ENCODE results near the gene FAM216B.
"Not testable (repeated sequence)": the region's sequence is repeated elsewhere in the genome, so short reads cannot be mapped to it uniquely, and the experiment has no call there.

Gene FAM216B

GRCh38 chr13:42786715-42787114 is 5.3 kb downstream of the FAM216B start:
- no peak for DNase-seq (ENCODE audit: low read depth)

GRCh38 chr13:42788601-42789000 is 7.2 kb downstream of the FAM216B start:
- no peak for DNase-seq (ENCODE audit: low read depth)

- DNase-seq (ENCODE audit: low read depth) = no peak
Measured at GRCh38 chr13:42792154-42792553, 10.8 kb downstream of the FAM216B start.

GRCh38 chr13:42794577-42795275 is 13.3 kb downstream of the FAM216B start:
- DNase-seq (ENCODE audit: low read depth) = no peak

GRCh38 chr13:42795666-42796065 is 14.3 kb downstream of the FAM216B start:
- DNase-seq (ENCODE audit: low read depth) = no peak

- DNase-seq (ENCODE audit: low read depth) = no peak
Measured at GRCh38 chr13:42796747-42797356, 15.5 kb downstream of the FAM216B start.

GRCh38 chr13:42798118-42798517 is 16.7 kb downstream of the FAM216B start:
- DNase-seq (ENCODE audit: low read depth) = no peak

- DNase-seq (ENCODE audit: low read depth) = no peak
Measured at GRCh38 chr13:42800109-42800643, 18.8 kb downstream of the FAM216B start.

- DNase-seq (ENCODE audit: low read depth) = no peak
Measured at GRCh38 chr13:42803563-42804204, 22.3 kb downstream of the FAM216B start.

- no peak for DNase-seq (ENCODE audit: low read depth)
Measured at GRCh38 chr13:42804244-42804874, 23.0 kb downstream of the FAM216B start.

- DNase-seq (ENCODE audit: low read depth) = no peak
Measured at GRCh38 chr13:42807241-42807640, 25.9 kb downstream of the FAM216B start.

- DNase-seq (ENCODE audit: low read depth) = no peak
Measured at GRCh38 chr13:42807866-42808265, 26.5 kb downstream of the FAM216B start.

GRCh38 chr13:42808341-42808940 is 27.1 kb downstream of the FAM216B start:
- no peak for DNase-seq (ENCODE audit: low read depth)

- DNase-seq (ENCODE audit: low read depth) = no peak
Measured at GRCh38 chr13:42812316-42812715, 30.9 kb downstream of the FAM216B start.

GRCh38 chr13:42814868-42815267 is 33.5 kb downstream of the FAM216B start:
- no peak for DNase-seq (ENCODE audit: low read depth)

- DNase-seq (ENCODE audit: low read depth) = no peak
Measured at GRCh38 chr13:42815681-42816080, 34.3 kb downstream of the FAM216B start.

GRCh38 chr13:42816538-42816937 is 35.2 kb downstream of the FAM216B start:
- DNase-seq (ENCODE audit: low read depth) = no peak

- DNase-seq (ENCODE audit: low read depth) = not testable (repeated sequence)
Measured at GRCh38 chr13:42819687-42820086, 38.3 kb downstream of the FAM216B start.

GRCh38 chr13:42820451-42820850 is 39.1 kb downstream of the FAM216B start:
- no peak for DNase-seq (ENCODE audit: low read depth)

- DNase-seq (ENCODE audit: low read depth) = no peak
Measured at GRCh38 chr13:42821437-42821836, 40.1 kb downstream of the FAM216B start.

- no peak for DNase-seq (ENCODE audit: low read depth)
Measured at GRCh38 chr13:42832341-42833096, 51.1 kb downstream of the FAM216B start.

Measured in activated gamma-delta T cell treated with anti-CD3 and anti-CD28 coated beads, Interleukin-2, amount 50 U/mL, for 16 hours (primary cell).